ELR (cell line): ENCODE data around the gene BPIFB4.
"Not testable (repeated sequence)": the region's sequence is repeated elsewhere in the genome, so short reads cannot be mapped to it uniquely, and the experiment has no call there.

Experiments
- DNase-seq: peaks from one replicate; pipeline ENCODE4 v3.0.0-alpha.2; 2015; ENCODE audit warnings: low read depth

The BPIFB4 gene

DNA sequence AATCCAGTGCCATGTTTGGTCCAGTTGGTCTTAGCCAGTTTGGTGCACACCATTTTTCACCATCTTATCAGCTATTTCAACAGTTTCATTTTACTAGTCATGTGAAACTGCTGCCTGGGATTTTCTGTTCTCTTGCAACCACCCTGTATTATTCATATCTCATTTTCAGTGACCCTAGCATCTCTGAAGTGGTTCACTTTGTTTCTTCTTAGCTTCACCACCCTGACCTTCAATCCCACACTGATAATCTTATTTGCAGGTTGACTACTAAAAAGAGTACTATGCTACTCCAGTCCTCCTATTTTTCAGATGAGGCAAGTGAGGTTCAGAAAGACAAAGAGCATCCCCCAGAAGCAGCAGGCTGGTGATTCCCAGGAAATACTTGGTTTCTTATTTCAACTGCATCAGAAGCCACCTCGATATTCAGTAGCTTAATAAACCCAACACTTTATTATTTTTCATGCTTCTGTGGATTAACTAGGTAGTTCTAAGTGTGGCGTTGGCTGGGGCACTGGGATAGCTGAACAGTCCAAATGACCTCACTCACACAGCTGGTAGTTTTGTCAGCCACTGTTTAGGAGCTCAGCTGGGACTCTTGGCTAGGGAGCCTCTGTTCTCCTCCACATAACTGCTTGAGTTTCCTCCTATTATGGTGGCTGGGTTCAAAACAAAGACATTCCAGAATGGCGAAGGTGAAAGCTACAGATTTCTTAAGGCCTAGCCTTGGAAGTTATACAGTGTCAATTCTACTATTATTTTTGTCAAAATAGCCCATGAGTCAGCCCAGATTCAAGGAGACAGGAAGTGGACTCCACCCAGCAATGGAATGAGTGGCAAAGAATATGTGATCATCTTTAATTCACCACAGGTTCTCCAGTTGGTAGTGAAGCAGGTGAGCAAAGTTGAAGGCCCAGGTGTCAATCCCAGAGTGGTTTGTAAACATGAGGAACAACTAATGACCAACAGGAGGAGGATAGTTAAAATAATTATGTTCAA lies 40.6 kb downstream of the BPIFB4 start:
- DNase-seq: peak; percentile 52

- no peak for DNase-seq
Observed at GRCh38 chr20:33120934-33121333, 41.5 kb downstream of the BPIFB4 start.

DNA sequence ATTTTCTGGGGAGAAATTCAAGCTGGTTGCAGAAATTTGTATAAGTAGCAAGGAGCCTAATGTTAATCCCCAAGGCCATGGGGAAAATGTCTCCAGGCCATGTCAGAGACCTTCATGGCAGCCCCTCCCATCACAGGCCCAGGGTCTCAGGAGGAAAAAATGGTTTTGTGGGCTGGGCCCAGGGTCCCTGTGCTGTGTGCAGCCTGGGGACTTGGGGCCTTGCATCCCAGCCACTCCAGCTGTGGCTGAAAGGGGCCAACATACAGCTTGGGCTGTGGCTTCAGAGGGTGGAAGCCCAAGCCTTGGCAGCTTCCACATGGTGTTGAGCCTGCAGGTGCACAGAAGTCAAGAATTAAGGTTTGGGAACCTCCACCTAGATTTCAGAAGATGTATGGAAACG lies 42.9 kb downstream of the BPIFB4 start:
- not testable (repeated sequence) for DNase-seq

GRCh38 chr20:33124261-33124660 lies 44.8 kb downstream of the BPIFB4 start:
- DNase-seq: no peak

DNA sequence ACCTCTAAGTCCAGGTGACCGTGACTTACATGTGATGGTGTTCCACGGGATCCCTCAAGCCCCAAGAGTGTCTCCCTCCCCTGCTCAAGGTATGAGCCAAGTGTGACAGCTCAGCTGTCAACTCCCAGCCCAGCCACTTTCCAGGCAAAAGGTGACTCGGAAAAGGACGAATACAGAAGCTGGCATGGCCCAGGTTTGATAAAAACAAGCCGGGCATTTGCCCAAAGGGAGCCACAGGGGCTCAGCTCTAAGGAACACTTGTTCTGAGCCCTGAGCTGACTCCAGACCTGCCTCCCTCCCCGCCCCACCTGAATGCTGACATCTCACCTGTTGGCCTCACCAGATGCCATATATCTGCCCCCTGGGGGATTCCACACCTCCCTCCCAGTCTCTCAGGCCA lies 45.6 kb downstream of the BPIFB4 start:
- DNase-seq: no peak

GRCh38 chr20:33125983-33126382 lies 46.5 kb downstream of the BPIFB4 start:
- no peak for DNase-seq

- no peak for DNase-seq
Observed at GRCh38 chr20:33127422-33128097, 48.1 kb downstream of the BPIFB4 start.

DNA sequence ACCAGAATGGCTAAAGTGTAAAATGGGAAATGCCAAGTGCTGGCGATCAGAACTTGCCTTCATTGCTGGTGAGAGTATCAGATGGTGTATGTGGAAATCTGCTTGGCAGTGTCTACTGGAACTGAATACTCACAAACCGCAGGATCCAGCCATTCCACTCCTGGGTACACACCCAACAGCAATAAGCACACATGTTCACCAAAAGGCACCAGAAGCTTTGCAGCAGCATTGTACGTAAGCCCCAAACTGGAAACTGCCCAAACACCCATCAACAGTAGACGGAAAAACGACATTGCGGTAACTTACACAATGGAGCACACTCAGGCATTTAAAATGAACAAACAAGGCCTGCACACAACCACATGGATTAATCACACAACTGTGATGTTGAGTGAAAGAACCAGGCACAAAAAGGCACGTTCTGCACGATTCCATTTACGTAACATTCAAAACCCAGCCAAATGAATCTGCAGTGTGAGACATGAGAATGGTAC lies 51.2 kb downstream of the BPIFB4 start:
- DNase-seq: no peak

- no peak for DNase-seq
Observed at GRCh38 chr20:33131949-33132473, 52.6 kb downstream of the BPIFB4 start.

DNA sequence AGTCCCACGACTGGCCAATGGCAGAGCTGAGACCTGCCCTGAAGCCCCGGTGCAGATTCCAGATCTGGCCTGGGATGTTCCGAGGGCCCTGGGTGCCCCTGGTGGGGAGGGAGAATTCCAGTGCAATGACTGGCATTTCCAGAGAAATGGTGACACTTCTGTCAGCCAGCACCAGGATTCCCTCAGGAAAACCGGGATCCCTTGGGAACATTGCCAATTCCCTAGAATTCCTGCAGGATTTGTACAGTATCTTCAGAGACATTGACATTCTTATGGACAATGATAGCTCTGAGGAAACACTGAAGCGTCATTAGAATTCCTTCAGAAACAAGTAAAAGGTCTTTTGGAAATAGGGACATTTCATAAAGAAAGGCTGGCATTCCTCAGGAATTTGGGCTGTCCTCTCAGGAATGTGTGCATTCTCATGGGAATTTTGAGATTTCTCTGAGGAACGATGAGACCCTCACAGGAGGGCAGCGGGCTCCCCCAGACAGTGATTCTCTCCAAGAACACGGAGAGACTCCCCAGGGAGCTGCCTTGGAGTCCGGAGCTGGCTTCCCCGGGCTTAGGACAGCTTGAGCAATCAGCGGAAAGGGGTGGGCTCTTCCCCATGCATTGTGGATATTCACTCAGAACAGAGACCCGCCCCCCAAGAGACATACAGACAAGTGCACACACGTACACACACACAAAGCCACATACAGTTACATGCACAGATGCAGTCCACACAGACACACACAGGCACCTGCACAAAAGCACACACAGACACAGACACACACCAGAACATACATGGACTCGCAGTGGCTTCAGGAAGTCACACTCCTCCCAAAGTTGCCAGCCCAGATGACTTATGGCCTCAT lies 53.3 kb downstream of the BPIFB4 start:
- no peak for DNase-seq

DNA sequence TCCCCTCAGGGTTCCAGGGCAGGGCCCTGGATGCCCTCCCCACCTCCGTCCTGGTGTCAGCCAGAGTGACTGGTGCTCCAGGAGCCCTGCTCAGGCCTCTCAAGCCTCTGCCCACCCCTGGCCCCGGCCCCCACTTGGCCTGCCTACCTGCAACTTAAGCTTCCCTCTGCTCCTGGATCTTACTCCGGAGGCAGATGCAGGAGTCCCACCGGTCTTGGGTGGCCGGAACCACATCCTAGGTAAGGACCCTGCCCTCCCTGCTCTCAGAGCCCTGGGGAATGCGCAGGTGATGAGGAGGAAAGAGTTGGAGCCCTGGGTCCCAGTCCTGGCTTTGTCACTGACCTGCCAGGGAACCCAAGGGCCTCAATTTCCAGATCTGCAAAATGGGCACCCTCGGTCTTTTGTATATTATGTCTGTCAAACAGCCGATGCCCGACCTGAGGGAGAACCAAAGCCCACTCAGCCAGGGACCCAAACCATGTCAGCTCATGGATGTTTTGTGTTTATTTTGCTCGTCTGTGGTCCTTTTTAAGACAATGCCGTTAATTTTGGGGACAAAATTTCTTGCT lies 54.0 kb downstream of the BPIFB4 start:
- no peak for DNase-seq

DNA sequence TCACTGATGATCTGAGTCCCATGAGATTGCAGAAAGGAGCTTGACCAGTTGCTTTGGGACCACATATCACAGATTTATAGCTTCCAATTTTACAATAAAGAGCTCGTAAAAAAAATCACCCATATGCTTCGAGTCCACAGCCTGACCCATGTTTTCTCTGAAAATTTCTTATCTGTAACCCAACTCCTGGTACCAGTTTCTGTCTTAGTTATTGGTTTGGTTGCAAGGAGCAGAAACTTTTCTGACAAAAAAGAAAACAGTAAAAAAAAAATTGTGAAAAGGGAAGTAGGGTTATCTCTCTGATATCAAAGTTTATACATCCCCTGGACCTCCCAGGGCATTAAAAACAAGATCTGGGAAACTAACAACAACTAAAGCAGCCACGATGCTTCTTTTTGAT lies 57.8 kb downstream of the BPIFB4 start:
- DNase-seq: no peak

- DNase-seq: no peak
Observed at GRCh38 chr20:33139467-33139866, 60.0 kb downstream of the BPIFB4 start.

GRCh38 chr20:33145521-33145920 lies 66.1 kb downstream of the BPIFB4 start:
- no peak for DNase-seq

- DNase-seq: no peak
Observed at GRCh38 chr20:33147299-33147698, 67.9 kb downstream of the BPIFB4 start.

DNA sequence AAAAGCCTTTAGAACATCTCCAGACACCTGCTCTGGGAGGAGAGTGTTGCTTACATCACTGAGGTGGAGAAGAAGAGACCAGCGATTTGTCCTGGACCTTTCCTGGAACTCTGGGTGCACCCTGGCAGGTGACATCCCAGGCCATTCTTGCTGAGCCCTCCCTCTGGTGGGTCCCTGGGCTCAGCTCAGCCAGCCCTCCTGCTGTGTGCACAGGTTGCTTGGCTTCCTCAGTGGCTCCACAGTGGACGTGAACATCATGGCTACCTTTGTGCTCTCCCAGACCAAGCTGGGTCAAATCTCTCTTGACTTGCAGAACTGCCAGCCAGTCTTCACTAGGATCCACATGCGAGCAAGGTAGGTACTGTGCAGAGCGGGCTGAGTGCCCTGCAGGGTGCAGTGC lies 68.6 kb downstream of the BPIFB4 start:
- DNase-seq: no peak

DNA sequence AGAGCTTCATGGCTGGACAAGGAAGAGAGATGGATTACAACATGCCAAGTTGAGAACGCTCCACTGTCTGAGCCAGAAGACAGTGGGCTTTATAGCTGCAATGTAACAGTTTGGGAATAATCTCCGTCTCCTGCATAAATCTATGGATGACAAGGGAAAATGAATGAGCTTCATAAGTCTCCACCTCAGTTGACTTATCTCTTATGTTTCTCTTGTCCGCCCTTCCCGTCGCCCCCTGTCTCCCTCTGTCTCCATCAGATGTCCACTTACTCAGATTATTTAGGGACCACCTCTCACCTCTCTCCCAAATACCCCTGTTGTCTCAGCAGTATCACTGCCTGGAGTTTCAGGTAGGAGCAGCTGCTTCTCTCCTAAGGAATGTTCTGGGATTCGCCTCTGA lies 74.8 kb downstream of the BPIFB4 start:
- DNase-seq: no peak

- no peak for DNase-seq
Observed at GRCh38 chr20:33158637-33159385, 79.4 kb downstream of the BPIFB4 start.

- DNase-seq: no peak
Observed at GRCh38 chr20:33159713-33160112, 80.3 kb downstream of the BPIFB4 start.

DNA sequence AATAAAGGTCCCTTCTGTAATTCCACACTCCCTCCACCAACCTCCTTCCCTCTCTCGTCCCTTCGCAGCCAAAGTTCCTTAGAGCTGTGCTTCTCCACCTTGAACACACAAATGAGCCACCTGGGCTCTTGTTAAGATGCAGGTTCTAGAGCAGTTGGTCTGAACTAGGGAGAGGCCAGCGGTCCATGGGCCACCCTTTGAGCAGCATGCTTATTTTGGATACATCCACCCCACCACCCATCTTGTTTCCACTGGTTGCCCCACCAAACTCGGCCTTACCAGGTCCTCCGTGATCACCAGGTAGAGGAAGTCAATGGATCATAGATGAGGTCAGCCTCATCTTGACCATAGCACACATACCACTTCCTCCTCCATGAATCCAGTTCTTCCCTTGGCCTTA lies 81.2 kb downstream of the BPIFB4 start:
- DNase-seq: no peak
